Keratinocyte (primary cell): Measurements from ENCODE around the gene EIF4E1B. TPM values are rescaled to one million over a fixed set of nuclear protein-coding genes. Genes with fewer than 3 reads are reported as not detected.

Source experiments
- DNase-seq: peaks from one replicate; pipeline ENCODE4 v3.0.0-alpha.2; 2011; ENCODE audit warnings: low read depth, missing footprints, low spot score
- FAIRE-seq: peaks from 2 replicates; lab custom pipeline; 2011; peaks lifted over from hg19 to GRCh38; lab: Jason Lieb, UNC
- H2AFZ ChIP-seq: 2 replicates; pipeline ENCODE4 v1.6.0; 2012; ENCODE audit warnings: low read length, control low read depth, inconsistent platforms; ENCODE audit not compliant: control insufficient read depth
- H3K27ac ChIP-seq: 2 replicates; pipeline ENCODE4 v1.5.1; 2011; ENCODE audit warnings: low read length; ENCODE audit not compliant: control insufficient read depth, insufficient read depth
- H3K27me3 ChIP-seq: 3 replicates; pipeline ENCODE4 v1.6.0; 2011; ENCODE audit warnings: low read length; ENCODE audit not compliant: control insufficient read depth, insufficient read depth; ENCODE audit errors: extremely low read depth
- H3K36me3 ChIP-seq, 2 experiments: 2 replicates in 1 of 2; 3 replicates in 1 of 2; pipeline ENCODE4 v1.5.1; 2011; ENCODE audit warnings: low read length in 2 of 2, mild to moderate bottlenecking in 1 of 2; ENCODE audit not compliant: control insufficient read depth in 2 of 2, insufficient read depth in 2 of 2; ENCODE audit errors: extremely low read depth in 1 of 2
- H3K4me1 ChIP-seq: 3 replicates; pipeline ENCODE4 v1.5.1; 2011; ENCODE audit warnings: low read length; ENCODE audit not compliant: control insufficient read depth, insufficient read depth; ENCODE audit errors: extremely low read depth
- H3K4me2 ChIP-seq: 3 replicates; pipeline ENCODE4 v1.6.0; 2011; ENCODE audit warnings: low read depth, low read length; ENCODE audit not compliant: control insufficient read depth, insufficient read depth; ENCODE audit errors: extremely low read depth
- H3K4me3 ChIP-seq, 3 experiments: fragments of 200-600 bp in 1 of 3; sonication (generic) in 1 of 3; 2 replicates in 2 of 3; 3 replicates in 1 of 3; pipeline ENCODE4 v1.5.1; 2011 to 2016; ENCODE audit warnings: low read length in 3 of 3, mild to moderate bottlenecking in 3 of 3, control low read depth in 2 of 3, inconsistent platforms in 1 of 3, low read depth in 1 of 3, mixed read lengths in 1 of 3, mixed run types in 1 of 3, moderate library complexity in 1 of 3; ENCODE audit not compliant: control insufficient read depth in 2 of 3, insufficient read depth in 2 of 3; ENCODE audit errors: extremely low read depth in 1 of 3
- H3K79me2 ChIP-seq: 2 replicates; pipeline ENCODE4 v1.6.0; 2012; ENCODE audit warnings: low read length; ENCODE audit not compliant: control insufficient read depth, insufficient read depth
- H3K9ac ChIP-seq: 3 replicates; pipeline ENCODE4 v1.6.0; 2011; ENCODE audit warnings: low read length; ENCODE audit not compliant: control insufficient read depth, insufficient read depth; ENCODE audit errors: extremely low read depth
- H3K9me1 ChIP-seq: 3 replicates; pipeline ENCODE4 v1.6.0; 2011; ENCODE audit warnings: low read length; ENCODE audit not compliant: control insufficient read depth, insufficient read depth; ENCODE audit errors: extremely low read depth
- H3K9me3 ChIP-seq: 2 replicates; pipeline ENCODE4 v1.5.1; 2012; ENCODE audit warnings: low read depth, low read length; ENCODE audit not compliant: control insufficient read depth
- H4K20me1 ChIP-seq: 3 replicates; pipeline ENCODE4 v1.6.0; 2011; ENCODE audit warnings: low read length; ENCODE audit not compliant: control insufficient read depth, insufficient read depth; ENCODE audit errors: extremely low read depth
- EZH2 ChIP-seq: IDR thresholded peaks from one replicate; pipeline ENCODE4 v1.6.1; 2012; ENCODE audit warnings: inconsistent platforms, mild to moderate bottlenecking, low read length, moderate library complexity
- dilution Hi-C: fragments of 300-500 bp; cut with MboI; formaldehyde crosslinking; loops from one replicate; pipeline ENCODE4 v1.7.0; 2020; ENCODE audit warnings: low sequenced_read_pairs; ENCODE audit not compliant: extremely low pct_ligation_motif_present
- polyA plus RNA-seq, 5 experiments: library from polyadenylated mRNA; depleted of rRNA in 3 of 5; stranded (reverse) in 3 of 5; stranded (forward) in 1 of 5; unstranded in 1 of 5; fragments of >200 nt; gene quantifications; 1 replicate in 1 of 5; 2 replicates in 3 of 5; 3 replicates in 1 of 5; pipeline versions ENCODE4 v1.2.1 to v1.2.3, GENCODE V29; 2011 to 2012; ENCODE audit warnings: missing spikeins in 2 of 5, low read depth in 1 of 5, low replicate concordance in 1 of 5
- TF ChIP-seq, protein P1 (sequence below), 3 experiments: IDR thresholded peaks in 1 of 3; conservative IDR thresholded peaks in 1 of 3; optimal IDR thresholded peaks in 1 of 3; 2 replicates in 2 of 3; 3 replicates in 1 of 3; pipeline versions ENCODE3 to v1.5.1; 2011; ENCODE audit warnings: low read length in 3 of 3, mild to moderate bottlenecking in 3 of 3, moderate library complexity in 2 of 3, control low read depth in 1 of 3, inconsistent platforms in 1 of 3; ENCODE audit not compliant: insufficient read depth in 2 of 3; ENCODE audit errors: extremely low read depth in 1 of 3

The EIF4E1B gene
- polyA plus RNA-seq, 1 donor (not counting 4 experiments of a cell fraction or from before 2014, with no cell fraction given) = not detected

DNA sequence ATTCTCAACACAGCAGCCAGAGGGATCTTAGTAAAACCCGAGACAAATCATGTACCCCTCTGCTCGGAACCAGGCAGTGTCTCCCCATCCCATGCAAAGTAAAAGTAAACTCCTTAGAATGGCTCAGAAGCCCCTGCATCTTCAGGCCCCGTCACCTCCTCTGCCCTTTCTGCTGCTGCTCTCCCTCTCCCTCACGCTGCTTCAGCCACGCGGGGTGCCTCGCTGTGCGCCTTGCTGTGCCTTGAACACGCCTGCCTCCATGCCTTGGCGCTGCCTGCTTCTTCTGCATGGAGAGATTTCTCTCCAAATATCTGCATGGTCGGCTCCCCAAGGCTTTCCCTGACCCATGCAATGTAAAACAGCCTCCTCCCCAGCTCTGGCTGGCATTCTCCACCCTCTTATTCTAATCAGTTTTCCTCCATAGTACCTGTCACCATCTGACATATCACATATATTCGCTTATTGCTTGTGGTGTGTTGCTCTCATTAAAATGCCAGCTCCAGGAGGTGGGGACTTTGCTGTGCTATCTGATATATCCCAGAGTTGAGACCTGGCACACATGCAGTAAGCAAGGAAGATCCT, 28.5 kb upstream of the EIF4E1B start:
- TF ChIP-seq EZH2 = no peak
- TF ChIP-seq, protein P1, sequence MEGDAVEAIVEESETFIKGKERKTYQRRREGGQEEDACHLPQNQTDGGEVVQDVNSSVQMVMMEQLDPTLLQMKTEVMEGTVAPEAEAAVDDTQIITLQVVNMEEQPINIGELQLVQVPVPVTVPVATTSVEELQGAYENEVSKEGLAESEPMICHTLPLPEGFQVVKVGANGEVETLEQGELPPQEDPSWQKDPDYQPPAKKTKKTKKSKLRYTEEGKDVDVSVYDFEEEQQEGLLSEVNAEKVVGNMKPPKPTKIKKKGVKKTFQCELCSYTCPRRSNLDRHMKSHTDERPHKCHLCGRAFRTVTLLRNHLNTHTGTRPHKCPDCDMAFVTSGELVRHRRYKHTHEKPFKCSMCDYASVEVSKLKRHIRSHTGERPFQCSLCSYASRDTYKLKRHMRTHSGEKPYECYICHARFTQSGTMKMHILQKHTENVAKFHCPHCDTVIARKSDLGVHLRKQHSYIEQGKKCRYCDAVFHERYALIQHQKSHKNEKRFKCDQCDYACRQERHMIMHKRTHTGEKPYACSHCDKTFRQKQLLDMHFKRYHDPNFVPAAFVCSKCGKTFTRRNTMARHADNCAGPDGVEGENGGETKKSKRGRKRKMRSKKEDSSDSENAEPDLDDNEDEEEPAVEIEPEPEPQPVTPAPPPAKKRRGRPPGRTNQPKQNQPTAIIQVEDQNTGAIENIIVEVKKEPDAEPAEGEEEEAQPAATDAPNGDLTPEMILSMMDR (optimal IDR thresholded peaks at IDR 0.05 in 1 of 3, IDR thresholded peaks at IDR 0.05 in 1 of 3, conservative IDR thresholded peaks at IDR 0.05 in 1 of 3; ENCODE audit: extremely low read depth in 1 of 3, insufficient read depth in 2 of 3, low read length in 3 of 3) = no peak
- Histone ChIP-seq H3K4me3 (no peak overlapping the region), H3K4me2 (no peak overlapping the region), H2AFZ (no peak overlapping the region), H3K9ac (no peak overlapping the region), H4K20me1 (no peaks in the 10 kb centered on the region), H3K27me3 (no peaks in the 10 kb centered on the region), H3K27ac (no peak overlapping the region), H3K4me1 (no peaks in the 10 kb centered on the region), H3K36me3 (peaks cover 3 to 4% of the 10 kb centered on the region in 2 experiments), H3K79me2 (no peaks in the 10 kb centered on the region), H3K9me1 (no peaks in the 10 kb centered on the region), H3K9me3 (no peaks in the 10 kb centered on the region)
- dilution Hi-C loops = no loop called here
- DNase-seq (no peak), FAIRE-seq (no peak)

GRCh38 chr5:176603091-176603490, 27.4 kb upstream of the EIF4E1B start:
- DNase-seq (no peak), FAIRE-seq (no peak)
- Histone ChIP-seq H2AFZ (no peak overlapping the region), H3K4me1 (peaks cover under 1% of the 10 kb centered on the region), H3K27me3 (no peaks in the 10 kb centered on the region), H3K9ac (no peak overlapping the region), H3K27ac (no peak overlapping the region), H3K4me2 (no peak overlapping the region), H4K20me1 (no peaks in the 10 kb centered on the region), H3K4me3 (no peak overlapping the region), H3K36me3 (peaks cover 1 to 3% of the 10 kb centered on the region in 2 experiments), H3K9me1 (no peaks in the 10 kb centered on the region), H3K9me3 (no peaks in the 10 kb centered on the region), H3K79me2 (no peaks in the 10 kb centered on the region)
- dilution Hi-C loops = no loop called here
- TF ChIP-seq EZH2 = no peak

- Histone ChIP-seq H3K4me2 (no peak overlapping the region), H4K20me1 (no peaks in the 10 kb centered on the region), H2AFZ (no peak overlapping the region), H3K36me3 (no peaks in the 10 kb centered on the region), H3K79me2 (no peaks in the 10 kb centered on the region), H3K4me3 (no peak overlapping the region), H3K27ac (no peak overlapping the region), H3K27me3 (no peaks in the 10 kb centered on the region), H3K9me1 (peaks cover 2% of the 10 kb centered on the region), H3K9me3 (no peaks in the 10 kb centered on the region), H3K9ac (no peak overlapping the region), H3K4me1 (peaks cover 18% of the 10 kb centered on the region)
- DNase-seq (no peak), FAIRE-seq (no peak)
- TF ChIP-seq, protein P1 (optimal IDR thresholded peaks at IDR 0.05 in 1 of 3, IDR thresholded peaks at IDR 0.05 in 1 of 3, conservative IDR thresholded peaks at IDR 0.05 in 1 of 3; ENCODE audit: extremely low read depth in 1 of 3, insufficient read depth in 2 of 3, low read length in 3 of 3) = no peak
- TF ChIP-seq EZH2 = no peak
- dilution Hi-C loops = no loop called here
Measured at GRCh38 chr5:176606032-176606431, 24.4 kb upstream of the EIF4E1B start.
